Right lobe of liver (tissue), 6 donors: ENCODE data around the gene WFDC10B. TPM values are rescaled to one million over a fixed set of nuclear protein-coding genes. Genes with fewer than 3 reads are reported as not detected.
"Not testable (repeated sequence)": the region's sequence is repeated elsewhere in the genome, so short reads cannot be mapped to it uniquely, and the experiment has no call there.

Experiments used
- ATAC-seq, 4 donors: fragments of 200-7000 bp; cut with Tn5 transposase; one replicate each; pipeline ENCODE4 v1.9.1; 2020; ENCODE audit warnings: mild to moderate bottlenecking in 4 of 4, moderate library complexity in 4 of 4
- DNase-seq, 3 donors: peaks; one replicate each; pipeline ENCODE4 v3.0.0-alpha.2; 2020
- H3K27ac ChIP-seq, 3 donors: fragments of 200-600 bp; one replicate each; pipeline ENCODE4 v1.8.0; 2022
- H3K27me3 ChIP-seq, 2 donors: fragments of 200-600 bp; one replicate each; pipeline ENCODE4 v1.8.0; 2022
- H3K36me3 ChIP-seq, 4 donors: fragments of 200-600 bp; sonication (generic) in 1 of 4; one replicate each; pipeline versions ENCODE4 v1.5.1 to v1.8.0; 2017 to 2022; ENCODE audit warnings: control low read depth in 1 of 4
- H3K4me1 ChIP-seq, 4 donors: fragments of 200-600 bp; sonication (generic) in 1 of 4; one replicate each; pipeline versions ENCODE4 v1.5.1 to v1.8.0; 2017 to 2022; ENCODE audit warnings: control low read depth in 1 of 4
- H3K4me3 ChIP-seq, 3 donors: fragments of 200-600 bp; one replicate each; pipeline ENCODE4 v1.8.0; 2022
- H3K9me3 ChIP-seq, 4 donors: fragments of 200-600 bp; sonication (generic) in 1 of 4; one replicate each; pipeline versions ENCODE4 v1.5.1 to v1.8.0; 2017 to 2022; ENCODE audit warnings: control low read depth in 1 of 4
- POLR2A ChIP-seq: fragments of 450-650 bp; IDR thresholded peaks from one replicate; pipeline ENCODE4 v1.6.1; 2017; ENCODE audit warnings: antibody characterized with exemption, mild to moderate bottlenecking
- WGBS: methylation state at CpG from one replicate; pipeline ENCODE4 v1.1.6; 2018; ENCODE audit warnings: low coverage, low lambda C conversion rate; ENCODE audit not compliant: insufficient coverage; ENCODE audit errors: missing lambda C conversion rate; 5-methylcytosine and 5-hydroxymethylcytosine counted together
- intact Hi-C, 2 donors: fragments of 100-400 bp; cut with DNase I; formaldehyde crosslinking; loops; one replicate each; pipeline versions ENCODE4 v1.11.2 to v1.14.1; 2022
- total RNA-seq, 6 experiments: library from RNA; depleted of rRNA in 2 of 6; stranded (reverse); fragments of >200 nt in 2 of 6; fragmentation: NEBNext Ultra II Directional in 3 of 6; extraction: Animal tissue kit (Norgen Biotek cat#: 25700) in 3 of 6; gene quantifications; one replicate each; pipeline versions ENCODE4 v1.1.0 to v1.2.4, GENCODE V29; 2016 to 2023
- TF ChIP-seq, protein P1 (sequence below), 4 donors: fragments of 200-600 bp in 3 of 4; fragments of 450-650 bp in 1 of 4; IDR thresholded peaks; one replicate each; pipeline versions ENCODE4 v1.5.1 to v1.8.0; 2016 to 2022; ENCODE audit warnings: antibody characterized with exemption in 4 of 4, mild to moderate bottlenecking in 2 of 4
- donor health status: DM: no; HTN: yes; CAD: no.
- donor health status: DM: no; HTN: no; CAD: no.
- donor health status: DM: no; HTN: no; CAD: no.
- donor health status: DM: no; HTN: yes; CAD: no.
- donor health status: DM: no; HTN: yes; CAD: no.

WFDC10B gene
- total RNA-seq, 6 experiments from 2014 or later = not detected

DNA sequence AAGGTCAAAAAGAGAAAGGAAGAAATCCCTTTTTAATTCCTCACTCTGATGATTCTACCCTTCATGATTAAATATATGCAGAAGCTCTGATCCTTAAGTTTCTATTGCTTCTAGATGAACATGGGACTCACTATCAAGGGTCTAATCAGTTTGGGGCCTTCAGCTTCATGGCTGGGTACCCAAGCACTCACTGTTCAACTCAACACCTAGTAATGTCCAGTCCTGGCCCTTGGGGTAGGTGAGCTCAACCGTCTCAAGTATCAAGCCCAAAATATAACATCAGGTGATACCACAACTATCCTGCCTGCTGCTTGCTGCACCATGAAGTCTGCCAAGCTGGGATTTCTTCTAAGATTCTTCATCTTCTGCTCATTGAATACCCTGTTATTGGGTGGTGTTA is 17.2 kb upstream of the WFDC10B start, which contains the start of gene SPINT4:
SPINT4 (plus strand) TSS at position 301 of the 400 bp plus-strand sequence; CDS start at position 322, 21 bp downstream.
- Histone ChIP-seq H3K9me3 (no peaks in the 10 kb centered on the region), H3K36me3 (no peaks in the 10 kb centered on the region), H3K4me3 (no peak within 1 kb of the TSS), H3K27ac (no peak within 1 kb of the TSS), H3K4me1 (peaks cover 0 to 7% (median 0%) of the 10 kb centered on the region in 4 donors), H3K27me3 (no peaks in the 10 kb centered on the region)
- intact Hi-C loops = no loop called here
- 90% methylated on average over 1 of the region's 1 CpG for WGBS
- TF ChIP-seq, protein P1, sequence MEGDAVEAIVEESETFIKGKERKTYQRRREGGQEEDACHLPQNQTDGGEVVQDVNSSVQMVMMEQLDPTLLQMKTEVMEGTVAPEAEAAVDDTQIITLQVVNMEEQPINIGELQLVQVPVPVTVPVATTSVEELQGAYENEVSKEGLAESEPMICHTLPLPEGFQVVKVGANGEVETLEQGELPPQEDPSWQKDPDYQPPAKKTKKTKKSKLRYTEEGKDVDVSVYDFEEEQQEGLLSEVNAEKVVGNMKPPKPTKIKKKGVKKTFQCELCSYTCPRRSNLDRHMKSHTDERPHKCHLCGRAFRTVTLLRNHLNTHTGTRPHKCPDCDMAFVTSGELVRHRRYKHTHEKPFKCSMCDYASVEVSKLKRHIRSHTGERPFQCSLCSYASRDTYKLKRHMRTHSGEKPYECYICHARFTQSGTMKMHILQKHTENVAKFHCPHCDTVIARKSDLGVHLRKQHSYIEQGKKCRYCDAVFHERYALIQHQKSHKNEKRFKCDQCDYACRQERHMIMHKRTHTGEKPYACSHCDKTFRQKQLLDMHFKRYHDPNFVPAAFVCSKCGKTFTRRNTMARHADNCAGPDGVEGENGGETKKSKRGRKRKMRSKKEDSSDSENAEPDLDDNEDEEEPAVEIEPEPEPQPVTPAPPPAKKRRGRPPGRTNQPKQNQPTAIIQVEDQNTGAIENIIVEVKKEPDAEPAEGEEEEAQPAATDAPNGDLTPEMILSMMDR (IDR thresholded peaks at IDR 0.05) = no peak
- no peak for TF ChIP-seq POLR2A
- DNase-seq = no peak
- ATAC-seq = no peak

DNA sequence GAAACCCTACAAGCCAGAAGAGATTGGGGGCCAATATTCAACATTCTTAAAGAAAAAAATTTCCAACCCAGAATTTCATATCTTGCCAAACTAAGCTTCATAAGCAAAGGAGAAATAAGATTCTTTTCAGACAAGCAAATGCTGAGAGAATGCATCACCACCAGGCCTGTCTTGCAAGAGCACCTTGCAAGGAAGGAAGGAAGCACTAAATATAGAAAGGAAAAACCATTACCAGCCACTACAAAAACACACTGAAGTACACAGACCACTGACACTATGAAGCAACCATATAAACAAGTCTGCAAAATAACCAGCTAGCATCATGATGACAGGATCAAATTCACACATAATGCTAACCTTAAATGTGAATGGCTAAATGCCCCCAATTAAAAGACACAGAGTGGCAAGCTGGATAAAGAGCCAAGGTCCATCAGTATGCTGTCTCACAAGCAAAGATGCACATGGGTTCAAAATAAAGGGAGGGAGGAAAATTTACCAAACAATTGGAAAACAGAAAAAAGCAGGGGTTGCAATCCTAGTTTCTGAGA is 11.4 kb upstream of the WFDC10B start:
- H3K27me3 ChIP-seq, H3K9me3 ChIP-seq, DNase-seq: not testable (repeated sequence)

DNA sequence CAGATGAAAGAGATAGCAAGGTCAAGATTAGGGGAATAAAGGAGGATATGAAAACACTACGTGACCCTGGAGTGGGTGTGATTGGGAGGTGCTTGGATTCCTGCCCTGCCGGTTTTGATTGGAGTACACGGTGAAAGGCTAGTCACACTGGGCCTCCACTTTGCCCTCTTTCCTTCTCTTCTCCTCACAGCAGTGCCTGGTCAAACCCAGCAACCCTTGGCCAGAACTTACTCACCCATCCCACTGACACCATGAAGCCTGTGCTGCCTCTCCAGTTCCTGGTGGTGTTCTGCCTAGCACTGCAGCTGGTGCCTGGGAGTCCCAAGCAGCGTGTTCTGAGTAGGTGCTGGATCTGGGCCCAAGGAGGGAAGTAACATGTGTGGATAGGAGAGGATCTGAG is 2.9 kb downstream of the WFDC10B start, which contains the start of gene WFDC13:
WFDC13 (plus strand) TSS at position 166 of the 400 bp plus-strand sequence; CDS start at position 252, 86 bp downstream.
- H3K27me3 ChIP-seq = no peaks in the 10 kb centered on the region
- no peaks in the 10 kb centered on the region for H3K9me3 ChIP-seq
- TF ChIP-seq, protein P1 (IDR thresholded peaks at IDR 0.05) = no peak
- no peak for TF ChIP-seq POLR2A
- intact Hi-C loops = no loop called here
- ATAC-seq = no peak
- H3K4me1 ChIP-seq = no peaks in the 10 kb centered on the region
- H3K36me3 ChIP-seq = no peaks in the 10 kb centered on the region
- H3K4me3 ChIP-seq = no peak within 1 kb of the TSS
- no peak for DNase-seq
- H3K27ac ChIP-seq = no peak within 1 kb of the TSS
- WGBS = 45% methylated on average over 4 of the region's 4 CpGs

More for the DNA sequence above, 11.4 kb upstream of the WFDC10B start:
- intact Hi-C loops, H3K4me1 ChIP-seq, H3K27ac ChIP-seq, ATAC-seq, H3K4me3 ChIP-seq, H3K36me3 ChIP-seq: not testable (repeated sequence)

DNA sequence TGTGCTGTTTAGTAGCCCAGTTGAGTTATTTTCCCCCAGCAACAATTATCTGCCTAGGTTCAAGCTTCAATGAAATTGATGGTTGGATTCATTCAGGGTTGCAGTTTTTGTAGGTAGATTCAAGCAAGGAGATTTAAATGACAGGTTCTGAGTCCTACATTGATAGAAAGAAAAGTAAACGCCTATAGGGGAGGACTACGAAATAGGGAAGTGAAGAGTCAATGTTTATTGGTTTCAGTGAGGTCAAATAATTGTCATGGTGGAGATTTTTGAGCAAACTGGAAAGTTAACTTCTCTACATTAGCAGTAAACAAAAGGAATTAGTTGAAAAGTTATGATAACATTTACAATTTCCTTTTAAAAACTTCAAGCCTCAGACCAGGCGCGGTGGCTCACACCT is 3.7 kb downstream of the WFDC10B start:
- ATAC-seq = no peak
- H3K36me3 ChIP-seq = no peaks in the 10 kb centered on the region

DNA sequence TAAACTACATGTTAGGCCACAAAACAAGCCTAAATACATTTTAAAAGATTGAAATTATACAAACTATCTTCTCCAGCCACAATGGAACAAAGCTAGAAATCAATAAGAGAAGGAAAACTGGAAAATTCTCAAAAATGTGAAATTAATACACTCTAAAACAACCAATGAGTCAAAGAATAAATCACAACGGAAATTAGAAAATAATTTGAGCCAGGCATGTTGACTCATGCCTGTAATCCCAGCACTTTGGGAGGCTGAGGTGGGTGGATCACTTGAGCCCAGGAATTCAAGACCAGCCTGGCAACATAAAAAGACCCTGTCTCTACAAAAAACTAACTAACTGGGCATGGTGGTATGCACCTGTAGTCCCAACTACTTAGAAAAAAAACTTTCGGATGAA is 9.3 kb downstream of the WFDC10B start:
- intact Hi-C loops = no loop called here
- no peak for ATAC-seq
- DNase-seq = no peak
- Histone ChIP-seq H3K9me3 (no peaks in the 10 kb centered on the region), H3K27me3 (no peaks in the 10 kb centered on the region), H3K27ac (no peak overlapping the region), H3K4me3 (no peak overlapping the region), H3K36me3 (no peaks in the 10 kb centered on the region), H3K4me1 (no peaks in the 10 kb centered on the region)
- WGBS = 56% methylated on average over 2 of the region's 2 CpGs
- no peak for TF ChIP-seq POLR2A
- TF ChIP-seq, protein P1 (IDR thresholded peaks at IDR 0.05) = no peak

More for the DNA sequence above, 3.7 kb downstream of the WFDC10B start:
- no peak overlapping the region for H3K4me3 ChIP-seq
- H3K4me1 ChIP-seq = no peaks in the 10 kb centered on the region
- no peak for TF ChIP-seq POLR2A
- TF ChIP-seq, protein P1 (IDR thresholded peaks at IDR 0.05) = no peak
- H3K9me3 ChIP-seq = no peaks in the 10 kb centered on the region
- H3K27me3 ChIP-seq = no peaks in the 10 kb centered on the region
- 48% methylated on average over 4 of the region's 4 CpGs for WGBS
- intact Hi-C loops = no loop called here
- H3K27ac ChIP-seq = no peak overlapping the region
- DNase-seq = no peak

DNA sequence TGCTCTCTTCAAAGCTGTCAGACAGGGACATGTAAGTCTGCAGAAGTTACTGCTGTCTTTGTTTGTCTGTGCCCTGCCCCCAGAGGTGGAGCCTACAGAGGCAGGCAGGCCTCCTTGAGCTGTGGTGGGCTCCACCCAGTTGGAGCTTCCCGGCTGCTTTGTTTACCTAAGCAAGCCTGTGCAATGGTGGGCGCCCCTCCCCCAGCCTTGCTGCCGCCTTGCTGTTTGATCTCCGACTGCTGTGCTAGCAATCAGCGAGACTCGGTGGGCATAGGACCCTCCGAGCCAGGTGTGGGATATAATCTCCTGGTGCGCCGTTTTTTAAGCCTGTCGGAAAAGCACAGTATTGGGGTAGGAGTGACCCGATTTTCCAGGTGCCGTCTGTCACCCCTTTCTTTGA is 11.5 kb downstream of the WFDC10B start:
- H3K4me1 ChIP-seq, intact Hi-C loops, H3K4me3 ChIP-seq, ATAC-seq, H3K36me3 ChIP-seq, DNase-seq, H3K9me3 ChIP-seq, H3K27me3 ChIP-seq, H3K27ac ChIP-seq: not testable (repeated sequence)
- WGBS = 100% methylated on average over 2 of the region's 12 CpGs
